ENCODE data around the gene MAGI1. TPM values are rescaled to one million over a fixed set of nuclear protein-coding genes. Genes with fewer than 3 reads are reported as not detected.

MAGI1 gene
- total RNA-seq, 3 donors from 2014 or later (not counting 1 experiment from before 2014, with no cell fraction given), result not detected

GRCh38 chr3:65560901-65561300, 477.8 kb downstream of the MAGI1 start:
- 90% methylated on average over 3 of the region's 4 CpGs for WGBS (ENCODE audit: insufficient coverage)
- Histone ChIP-seq H3K4me1 (ENCODE audit: control insufficient read depth, insufficient read depth, low read length) (no peaks in the 10 kb centered on the region), H3K36me3 (ENCODE audit: control insufficient read depth, insufficient read depth, low read length) (no peaks in the 10 kb centered on the region), H3K27ac (ENCODE audit: low read length) (no peak overlapping the region), H3K27me3 (ENCODE audit: control insufficient read depth, insufficient read depth, low read length) (no peaks in the 10 kb centered on the region), H3K9me3 (ENCODE audit: control insufficient read depth, insufficient read depth, low read length) (no peaks in the 10 kb centered on the region), H3K4me3 (ENCODE audit: low read length) (no peak overlapping the region)
- no peak overlapping the region for H3K4me3 Mint-ChIP-seq
- TF ChIP-seq, protein P1, sequence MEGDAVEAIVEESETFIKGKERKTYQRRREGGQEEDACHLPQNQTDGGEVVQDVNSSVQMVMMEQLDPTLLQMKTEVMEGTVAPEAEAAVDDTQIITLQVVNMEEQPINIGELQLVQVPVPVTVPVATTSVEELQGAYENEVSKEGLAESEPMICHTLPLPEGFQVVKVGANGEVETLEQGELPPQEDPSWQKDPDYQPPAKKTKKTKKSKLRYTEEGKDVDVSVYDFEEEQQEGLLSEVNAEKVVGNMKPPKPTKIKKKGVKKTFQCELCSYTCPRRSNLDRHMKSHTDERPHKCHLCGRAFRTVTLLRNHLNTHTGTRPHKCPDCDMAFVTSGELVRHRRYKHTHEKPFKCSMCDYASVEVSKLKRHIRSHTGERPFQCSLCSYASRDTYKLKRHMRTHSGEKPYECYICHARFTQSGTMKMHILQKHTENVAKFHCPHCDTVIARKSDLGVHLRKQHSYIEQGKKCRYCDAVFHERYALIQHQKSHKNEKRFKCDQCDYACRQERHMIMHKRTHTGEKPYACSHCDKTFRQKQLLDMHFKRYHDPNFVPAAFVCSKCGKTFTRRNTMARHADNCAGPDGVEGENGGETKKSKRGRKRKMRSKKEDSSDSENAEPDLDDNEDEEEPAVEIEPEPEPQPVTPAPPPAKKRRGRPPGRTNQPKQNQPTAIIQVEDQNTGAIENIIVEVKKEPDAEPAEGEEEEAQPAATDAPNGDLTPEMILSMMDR (IDR thresholded peaks at IDR 0.05), result no peak
- peaks cover 0 to 2% of the 10 kb centered on the region in 2 donors for H3K9me3 Mint-ChIP-seq
- DNase-seq, result no peak
- no peak overlapping the region for H3K27ac Mint-ChIP-seq
- no peaks in the 10 kb centered on the region for H3K27me3 Mint-ChIP-seq (ENCODE audit: low read depth in 2 of 2)
- no peaks in the 10 kb centered on the region for H3K36me3 Mint-ChIP-seq
- H3K4me1 Mint-ChIP-seq, result no peaks in the 10 kb centered on the region
- ATAC-seq, result no peak
- intact Hi-C loops (cut with micrococcal nuclease), result no loop called here

DNA sequence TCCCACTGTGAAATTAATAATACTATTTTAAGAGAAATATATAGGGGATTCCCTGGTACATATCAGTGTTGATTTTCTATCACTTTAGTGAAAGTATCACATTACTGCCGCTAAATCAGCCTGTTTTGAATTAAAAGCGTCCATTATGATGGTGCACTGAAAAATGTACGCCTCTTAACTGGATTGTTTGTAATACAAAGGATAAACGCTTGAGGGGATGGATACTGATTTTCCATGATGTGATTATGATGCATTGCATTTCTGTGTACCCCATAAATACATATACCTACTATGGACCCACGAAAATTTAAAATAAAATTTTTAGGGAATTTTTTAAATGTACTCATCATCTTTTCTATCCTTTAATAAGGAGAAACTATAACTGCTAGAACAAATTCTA, 478.6 kb downstream of the MAGI1 start:
- DNase-seq, result no peak
- no peak overlapping the region for H3K27ac Mint-ChIP-seq
- 94% methylated on average over 3 of the region's 5 CpGs for WGBS (ENCODE audit: insufficient coverage)
- TF ChIP-seq, protein P1 (IDR thresholded peaks at IDR 0.05), result no peak
- Histone ChIP-seq H3K36me3 (ENCODE audit: control insufficient read depth, insufficient read depth, low read length) (no peaks in the 10 kb centered on the region), H3K27me3 (ENCODE audit: control insufficient read depth, insufficient read depth, low read length) (no peaks in the 10 kb centered on the region), H3K9me3 (ENCODE audit: control insufficient read depth, insufficient read depth, low read length) (peaks cover 4% of the 10 kb centered on the region), H3K4me3 (ENCODE audit: low read length) (no peak overlapping the region), H3K27ac (ENCODE audit: low read length) (no peak overlapping the region), H3K4me1 (ENCODE audit: control insufficient read depth, insufficient read depth, low read length) (no peaks in the 10 kb centered on the region)
- H3K27me3 Mint-ChIP-seq (ENCODE audit: low read depth in 2 of 2), result no peaks in the 10 kb centered on the region
- intact Hi-C loops (cut with micrococcal nuclease), result no loop called here
- no peak for ATAC-seq
- no peaks in the 10 kb centered on the region for H3K36me3 Mint-ChIP-seq
- no peak overlapping the region for H3K4me3 Mint-ChIP-seq
- H3K9me3 Mint-ChIP-seq, result peaks cover 0 to 4% of the 10 kb centered on the region in 2 donors
- no peaks in the 10 kb centered on the region for H3K4me1 Mint-ChIP-seq

DNA sequence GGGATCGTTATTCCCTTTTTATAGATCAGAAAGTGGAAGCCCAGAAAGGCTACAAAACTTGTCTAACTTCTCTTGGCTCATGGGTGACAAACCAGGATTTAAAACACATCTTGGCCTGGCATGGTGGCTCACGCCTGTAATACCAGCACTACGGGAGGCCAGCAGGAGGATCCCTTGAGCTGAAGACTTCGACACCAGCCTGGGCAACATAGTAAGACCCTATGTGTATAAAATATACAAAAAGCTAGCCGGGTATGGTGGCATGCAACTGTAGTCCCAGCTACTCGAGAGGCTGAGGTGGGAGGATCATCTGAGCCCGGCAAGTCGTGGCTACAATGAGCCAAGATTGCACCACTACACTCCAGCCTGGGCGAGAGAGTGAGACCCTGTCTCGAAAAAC, 479.1 kb downstream of the MAGI1 start:
- Mint-ChIP-seq H3K27ac (no peak overlapping the region), H3K9me3 (peaks cover 0 to 4% of the 10 kb centered on the region in 2 donors), H3K27me3 (ENCODE audit: low read depth in 2 of 2) (no peaks in the 10 kb centered on the region), H3K36me3 (no peaks in the 10 kb centered on the region), H3K4me1 (no peaks in the 10 kb centered on the region), H3K4me3 (no peak overlapping the region)
- intact Hi-C loops (cut with micrococcal nuclease), result no loop called here
- TF ChIP-seq, protein P1 (IDR thresholded peaks at IDR 0.05), result no peak
- WGBS (ENCODE audit: insufficient coverage), result 76% methylated on average over 8 of the region's 10 CpGs
- ATAC-seq, result no peak
- Histone ChIP-seq H3K36me3 (ENCODE audit: control insufficient read depth, insufficient read depth, low read length) (no peaks in the 10 kb centered on the region), H3K27me3 (ENCODE audit: control insufficient read depth, insufficient read depth, low read length) (no peaks in the 10 kb centered on the region), H3K4me1 (ENCODE audit: control insufficient read depth, insufficient read depth, low read length) (no peaks in the 10 kb centered on the region), H3K9me3 (ENCODE audit: control insufficient read depth, insufficient read depth, low read length) (peaks cover 4% of the 10 kb centered on the region), H3K4me3 (ENCODE audit: low read length) (no peak overlapping the region), H3K27ac (ENCODE audit: low read length) (no peak overlapping the region)
- no peak for DNase-seq

GRCh38 chr3:65558826-65559225, 479.9 kb downstream of the MAGI1 start:
- Histone ChIP-seq H3K27me3 (ENCODE audit: control insufficient read depth, insufficient read depth, low read length) (no peaks in the 10 kb centered on the region), H3K4me1 (ENCODE audit: control insufficient read depth, insufficient read depth, low read length) (no peaks in the 10 kb centered on the region), H3K27ac (ENCODE audit: low read length) (no peak overlapping the region), H3K9me3 (ENCODE audit: control insufficient read depth, insufficient read depth, low read length) (peaks cover 4% of the 10 kb centered on the region), H3K4me3 (ENCODE audit: low read length) (no peak overlapping the region), H3K36me3 (ENCODE audit: control insufficient read depth, insufficient read depth, low read length) (no peaks in the 10 kb centered on the region)
- Mint-ChIP-seq H3K4me1 (no peaks in the 10 kb centered on the region), H3K4me3 (no peak overlapping the region), H3K27me3 (ENCODE audit: low read depth in 2 of 2) (no peaks in the 10 kb centered on the region), H3K9me3 (peaks cover 0 to 4% of the 10 kb centered on the region in 2 donors), H3K36me3 (no peaks in the 10 kb centered on the region), H3K27ac (no peak overlapping the region)
- ATAC-seq (no peak), DNase-seq (no peak)
- WGBS (ENCODE audit: insufficient coverage), result 88% methylated on average over 1 of the region's 1 CpG
- intact Hi-C loops (cut with micrococcal nuclease), result no loop called here
- TF ChIP-seq, protein P1 (IDR thresholded peaks at IDR 0.05), result no peak

Measured in natural killer cell (primary cell).